Spleen (tissue), 7 donors: ENCODE data around the gene CLIP2.

ENCODE experiments used
- CTCF ChIP-seq, 11 experiments: fragments of 200-600 bp in 7 of 11; fragments of 450-650 bp in 4 of 11; sonication (generic) in 4 of 11; IDR thresholded peaks in 8 of 11; conservative IDR thresholded peaks in 3 of 11; 1 replicate in 7 of 11; 2 replicates in 4 of 11; pipeline versions ENCODE4 v1.4.0 to v1.8.0; 2016 to 2021; ENCODE audit warnings: antibody characterized with exemption in 11 of 11, inconsistent platforms in 4 of 11, mild to moderate bottlenecking in 1 of 11
- POLR2A ChIP-seq, 3 donors: fragments of 450-650 bp; IDR thresholded peaks; one replicate each; pipeline ENCODE4 v1.5.1; 2017; ENCODE audit warnings: antibody characterized with exemption in 3 of 3, mild to moderate bottlenecking in 1 of 3
- POLR2AphosphoS5 ChIP-seq, 3 donors: sonication (generic); formaldehyde crosslinking; IDR thresholded peaks; one replicate each; pipeline ENCODE4 v1.5.1; 2017; ENCODE audit warnings: antibody characterized with exemption in 3 of 3
- donor health status: DM: no; HTN: no; CAD: no; lungs with moderate emphysema.
- donor health status: DM: no; HTN: no; CAD: no.
- donor health status: DM: no; HTN: no; CAD: no.

- TF ChIP-seq CTCF (IDR thresholded peaks at IDR 0.05 in 8 of 11, conservative IDR thresholded peaks at IDR 0.05 in 3 of 11), result no peak
- TF ChIP-seq POLR2A (IDR thresholded peaks at IDR 0.05), result no peak
- TF ChIP-seq POLR2AphosphoS5 (IDR thresholded peaks at IDR 0.05), result no peak
These were observed 48.7 kb upstream of the CLIP2 start for GRCh38 chr7:74240482-74240881.
